ENCODE results near the gene IGF2BP2.
A peak's percentile ranks its signal among the peaks of the same experiment; 100 is the strongest.

IGF2BP2 gene

DNA sequence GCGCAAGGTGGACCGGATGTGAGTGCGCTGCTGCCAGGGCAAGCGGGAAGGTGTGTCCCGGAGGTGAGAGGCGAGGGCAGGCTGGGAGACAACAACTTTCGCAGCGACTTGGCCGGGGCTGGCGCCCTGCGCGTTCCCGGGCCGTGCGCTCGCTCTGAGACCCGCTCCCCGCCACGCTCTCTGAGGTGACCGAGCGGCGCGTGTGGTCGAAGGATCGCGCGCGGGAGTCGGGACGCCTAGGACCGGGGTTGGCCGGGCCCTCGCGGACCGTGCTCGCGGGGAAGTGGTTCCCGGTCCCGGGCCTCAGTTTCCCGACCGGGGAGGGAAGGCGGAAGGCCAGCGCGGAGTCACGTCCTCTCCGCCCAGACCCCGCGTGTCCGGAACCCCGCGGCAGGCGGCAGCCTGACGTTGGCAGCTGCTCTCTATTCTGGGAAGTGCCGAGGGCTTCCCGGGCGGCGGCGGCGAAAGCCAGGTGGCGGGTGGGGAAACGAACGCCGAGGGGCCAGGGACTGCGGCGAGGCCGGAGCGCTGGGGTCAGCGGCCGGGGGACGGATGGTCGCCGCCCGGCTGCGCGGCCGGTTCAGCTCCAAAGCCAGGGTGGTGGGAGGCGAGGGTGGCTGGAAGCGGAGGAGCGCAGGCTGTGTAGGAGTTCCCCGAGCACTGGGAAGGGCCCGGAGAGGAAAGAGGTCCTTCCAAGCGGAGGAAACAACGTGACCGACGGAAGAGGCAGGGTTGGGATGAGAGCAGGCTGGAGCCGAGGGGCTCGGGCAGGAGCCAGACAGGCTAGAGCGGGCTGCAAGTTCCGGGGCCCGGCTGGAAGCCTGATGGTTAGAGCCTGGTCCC is 1.0 kb upstream of the IGF2BP2 start:
- H3K27ac ChIP-seq: peak overlapping the region; percentile 21; the same call in 1 of the 2 replicates
- TF ChIP-seq, protein P1, sequence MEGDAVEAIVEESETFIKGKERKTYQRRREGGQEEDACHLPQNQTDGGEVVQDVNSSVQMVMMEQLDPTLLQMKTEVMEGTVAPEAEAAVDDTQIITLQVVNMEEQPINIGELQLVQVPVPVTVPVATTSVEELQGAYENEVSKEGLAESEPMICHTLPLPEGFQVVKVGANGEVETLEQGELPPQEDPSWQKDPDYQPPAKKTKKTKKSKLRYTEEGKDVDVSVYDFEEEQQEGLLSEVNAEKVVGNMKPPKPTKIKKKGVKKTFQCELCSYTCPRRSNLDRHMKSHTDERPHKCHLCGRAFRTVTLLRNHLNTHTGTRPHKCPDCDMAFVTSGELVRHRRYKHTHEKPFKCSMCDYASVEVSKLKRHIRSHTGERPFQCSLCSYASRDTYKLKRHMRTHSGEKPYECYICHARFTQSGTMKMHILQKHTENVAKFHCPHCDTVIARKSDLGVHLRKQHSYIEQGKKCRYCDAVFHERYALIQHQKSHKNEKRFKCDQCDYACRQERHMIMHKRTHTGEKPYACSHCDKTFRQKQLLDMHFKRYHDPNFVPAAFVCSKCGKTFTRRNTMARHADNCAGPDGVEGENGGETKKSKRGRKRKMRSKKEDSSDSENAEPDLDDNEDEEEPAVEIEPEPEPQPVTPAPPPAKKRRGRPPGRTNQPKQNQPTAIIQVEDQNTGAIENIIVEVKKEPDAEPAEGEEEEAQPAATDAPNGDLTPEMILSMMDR (conservative IDR thresholded peaks at IDR 0.05): no peak; the same call in 1 of the 2 replicates
- TF ChIP-seq ZFX (IDR thresholded peaks at IDR 0.05): no peak

DNA sequence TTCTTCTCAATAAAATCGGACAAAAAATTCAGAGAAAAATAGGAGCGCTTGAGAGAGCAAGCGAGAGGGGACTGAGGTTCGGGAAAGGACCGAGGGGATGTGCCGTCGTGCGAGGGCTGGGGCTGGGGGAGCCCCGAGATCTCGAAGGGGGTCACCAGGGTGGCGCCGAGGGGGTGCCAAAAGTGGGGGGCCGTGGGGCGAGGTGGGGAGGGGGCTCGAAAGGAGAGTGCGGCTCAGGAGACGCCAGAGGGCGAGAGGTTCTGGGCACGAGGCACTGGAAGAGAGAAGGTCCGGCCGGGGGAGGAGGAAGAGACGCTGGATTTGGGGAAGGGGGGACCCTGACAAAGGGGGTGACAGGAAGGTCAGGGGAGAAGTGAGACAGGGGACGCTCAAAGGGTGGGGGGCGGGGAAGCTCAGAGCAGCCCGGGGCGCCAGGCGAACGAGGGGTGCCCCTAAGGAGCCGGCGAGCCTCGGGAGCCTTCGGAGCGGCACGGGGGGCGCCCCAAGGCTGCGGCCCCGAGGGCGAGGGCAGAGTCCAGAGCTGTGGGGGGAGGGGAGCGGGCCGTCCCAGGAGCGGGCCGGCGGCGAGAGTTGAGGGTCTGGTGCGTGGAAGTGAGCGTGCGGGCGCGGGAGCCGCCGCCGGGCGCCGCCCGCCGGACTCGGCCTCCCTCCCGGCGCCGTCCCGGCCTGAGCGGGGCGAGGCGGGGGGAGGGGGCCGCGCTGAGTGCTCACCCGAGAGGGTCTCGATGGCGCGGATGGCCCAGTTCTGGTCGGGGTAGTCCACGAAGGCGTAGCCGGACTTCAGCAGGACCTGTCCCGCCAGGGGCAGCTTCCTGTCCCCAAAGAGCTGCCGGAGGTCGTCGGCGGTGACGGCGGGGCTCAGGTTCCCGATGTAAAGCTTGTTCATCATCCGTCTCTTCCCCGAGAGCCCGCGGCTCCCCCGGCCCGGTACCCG is 514 bp downstream of the IGF2BP2 start:
- TF ChIP-seq ZFX (IDR thresholded peaks at IDR 0.05): no peak
- TF ChIP-seq, protein P1 (conservative IDR thresholded peaks at IDR 0.05): no peak
- no peak overlapping the region for H3K27ac ChIP-seq

DNA sequence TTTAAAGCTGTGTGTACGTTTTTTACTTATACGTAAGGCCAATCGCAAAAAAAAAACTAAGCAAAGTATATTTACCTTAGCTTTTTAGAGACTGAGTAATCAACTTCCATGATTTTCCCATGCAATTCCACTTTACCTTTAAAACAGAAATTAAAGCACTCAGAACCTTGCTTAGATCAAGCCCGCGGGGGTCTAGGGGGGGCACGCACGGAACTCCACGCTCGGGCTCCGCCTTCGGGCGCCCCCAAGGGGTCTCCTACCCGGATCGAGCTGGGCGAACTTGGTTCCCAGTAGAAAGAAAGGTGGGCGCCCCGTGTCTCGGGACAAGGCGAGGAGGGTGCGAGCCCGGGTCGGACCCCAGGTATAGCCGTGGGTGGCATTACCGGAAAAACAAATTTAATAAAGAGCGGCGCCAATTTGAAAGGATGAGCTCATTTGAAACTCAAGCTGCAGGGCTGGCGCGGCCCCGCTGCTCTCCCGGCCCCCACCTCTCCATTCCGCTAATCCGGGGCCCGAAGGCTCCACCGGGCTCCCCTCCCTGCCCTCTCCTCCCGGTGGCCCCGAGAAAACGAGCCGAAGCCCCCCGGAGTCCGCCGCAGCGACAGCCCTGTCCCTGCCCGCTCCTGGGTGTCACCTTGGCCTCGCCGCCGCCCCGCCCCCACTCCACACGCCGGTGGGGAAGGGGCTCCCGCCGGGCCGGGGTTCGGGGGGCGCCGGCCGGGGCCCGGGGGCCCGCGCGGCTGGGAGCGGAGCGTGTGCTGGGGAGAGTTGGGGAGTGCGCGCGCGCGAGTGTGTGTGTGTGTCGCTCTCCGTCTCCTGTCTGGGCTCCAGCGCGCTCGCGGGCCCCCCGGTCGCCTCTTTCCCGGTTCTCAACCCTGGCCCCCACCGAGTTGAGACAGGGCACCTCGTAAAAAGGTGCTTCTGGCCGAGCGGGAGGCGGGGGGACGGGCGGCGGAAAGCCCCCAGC is 1.5 kb downstream of the IGF2BP2 start:
- H3K27ac ChIP-seq: no peak overlapping the region
- TF ChIP-seq ZFX (IDR thresholded peaks at IDR 0.05): no peak
- TF ChIP-seq, protein P1 (conservative IDR thresholded peaks at IDR 0.05): no peak

DNA sequence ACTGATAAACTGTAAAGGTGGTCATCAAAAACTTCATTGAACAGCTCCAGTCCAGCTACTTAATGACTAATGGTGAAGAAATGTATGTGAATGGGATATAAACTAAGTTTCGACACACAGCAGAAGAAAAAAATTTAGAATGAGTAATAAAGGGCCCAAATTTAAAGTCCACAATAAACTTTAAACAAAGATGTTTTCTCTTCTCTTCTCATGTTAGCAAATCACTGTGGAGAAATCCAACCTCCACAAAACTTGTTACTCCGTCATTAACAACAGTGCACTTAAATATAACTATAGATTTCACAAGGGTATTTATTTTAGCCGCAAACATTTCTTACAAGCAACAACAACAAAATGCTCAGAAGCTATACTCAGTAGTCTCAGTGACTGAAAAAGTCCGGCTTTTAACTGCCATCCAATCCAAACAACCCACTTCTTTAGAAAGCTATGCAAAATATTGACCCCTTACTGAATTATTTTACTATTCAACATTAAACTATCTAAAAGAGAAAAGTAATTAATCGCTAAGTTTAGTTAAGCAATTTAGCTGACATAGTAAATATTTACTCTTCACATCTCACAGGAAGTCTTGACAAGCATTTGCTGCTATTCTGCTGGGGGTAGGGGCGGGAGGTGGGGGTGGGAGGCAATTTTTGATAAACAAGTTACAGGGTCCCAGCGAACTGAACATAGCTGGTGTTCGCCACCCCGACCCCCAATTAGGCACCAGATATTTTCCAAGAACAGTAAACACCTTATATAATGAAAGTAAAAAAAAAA is 2.4 kb downstream of the IGF2BP2 start:
- no peak overlapping the region for H3K27ac ChIP-seq
- TF ChIP-seq ZFX (IDR thresholded peaks at IDR 0.05): no peak
- TF ChIP-seq, protein P1 (conservative IDR thresholded peaks at IDR 0.05): no peak

DNA sequence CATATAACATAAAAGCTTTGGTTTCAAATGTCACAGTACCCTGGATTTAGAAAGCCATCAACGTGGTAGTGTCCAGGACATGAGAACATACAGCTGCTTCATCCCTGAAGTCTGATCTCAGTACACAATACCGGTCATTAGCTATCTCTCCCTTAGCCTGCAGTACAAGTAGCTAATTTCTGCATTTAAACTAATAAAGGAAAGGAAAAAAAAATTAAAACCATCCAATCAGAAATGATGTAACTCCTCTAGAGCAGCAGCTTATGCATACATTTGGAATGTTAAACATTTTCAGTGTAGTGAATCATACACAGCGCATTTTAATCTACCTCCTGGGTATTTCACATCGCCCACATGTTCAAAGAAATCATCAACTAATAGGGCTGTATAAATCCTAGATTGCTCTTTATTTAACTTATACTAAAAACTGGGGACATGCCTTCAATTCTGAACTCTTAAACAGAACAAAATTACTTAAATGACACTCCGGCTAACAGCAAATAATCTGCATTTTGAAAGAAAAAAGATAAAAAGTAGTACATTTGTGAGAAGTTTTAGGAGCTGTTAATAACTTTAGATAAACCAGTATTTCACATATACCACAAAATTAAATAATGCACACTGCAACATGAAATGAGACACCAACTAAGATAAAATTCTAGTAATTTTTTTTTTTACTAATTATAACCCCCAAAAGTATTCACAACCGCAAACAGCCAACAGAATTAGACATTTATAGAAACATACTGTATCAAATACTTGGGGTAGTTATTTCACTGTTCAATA is 3.7 kb downstream of the IGF2BP2 start:
- H3K27ac ChIP-seq: no peak overlapping the region
- TF ChIP-seq, protein P1 (conservative IDR thresholded peaks at IDR 0.05): no peak
